Measurements from ENCODE around the gene AGO1.
"Not testable (repeated sequence)": the region's sequence is repeated elsewhere in the genome, so short reads cannot be mapped to it uniquely, and the experiment has no call there.

The AGO1 gene

DNA sequence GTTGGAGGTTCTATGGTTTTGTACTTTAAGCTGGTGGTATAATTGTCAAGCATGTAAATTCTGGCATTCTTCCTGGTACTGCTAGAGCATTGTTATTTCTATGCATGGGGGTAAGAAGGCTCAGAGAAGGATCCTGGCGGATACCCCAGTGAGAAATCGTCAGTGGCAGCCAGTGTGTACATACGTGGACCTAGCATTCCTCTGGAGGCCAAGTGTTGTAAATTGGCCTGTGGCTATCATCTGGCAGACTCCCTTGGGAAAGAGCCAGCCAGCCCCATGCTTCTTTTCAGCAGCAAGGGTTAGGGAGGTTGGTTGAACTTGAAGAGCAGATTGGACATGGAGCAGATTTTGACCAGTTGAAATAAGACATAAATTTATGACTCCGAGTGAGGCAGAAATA lies 42.7 kb downstream of the AGO1 start:
- no peak for FAIRE-seq

GRCh38 chr1:35927472-35927871 lies 44.5 kb downstream of the AGO1 start:
- no peak for FAIRE-seq

GRCh38 chr1:35929730-35930592 lies 47.0 kb downstream of the AGO1 start:
- FAIRE-seq, result no peak

DNA sequence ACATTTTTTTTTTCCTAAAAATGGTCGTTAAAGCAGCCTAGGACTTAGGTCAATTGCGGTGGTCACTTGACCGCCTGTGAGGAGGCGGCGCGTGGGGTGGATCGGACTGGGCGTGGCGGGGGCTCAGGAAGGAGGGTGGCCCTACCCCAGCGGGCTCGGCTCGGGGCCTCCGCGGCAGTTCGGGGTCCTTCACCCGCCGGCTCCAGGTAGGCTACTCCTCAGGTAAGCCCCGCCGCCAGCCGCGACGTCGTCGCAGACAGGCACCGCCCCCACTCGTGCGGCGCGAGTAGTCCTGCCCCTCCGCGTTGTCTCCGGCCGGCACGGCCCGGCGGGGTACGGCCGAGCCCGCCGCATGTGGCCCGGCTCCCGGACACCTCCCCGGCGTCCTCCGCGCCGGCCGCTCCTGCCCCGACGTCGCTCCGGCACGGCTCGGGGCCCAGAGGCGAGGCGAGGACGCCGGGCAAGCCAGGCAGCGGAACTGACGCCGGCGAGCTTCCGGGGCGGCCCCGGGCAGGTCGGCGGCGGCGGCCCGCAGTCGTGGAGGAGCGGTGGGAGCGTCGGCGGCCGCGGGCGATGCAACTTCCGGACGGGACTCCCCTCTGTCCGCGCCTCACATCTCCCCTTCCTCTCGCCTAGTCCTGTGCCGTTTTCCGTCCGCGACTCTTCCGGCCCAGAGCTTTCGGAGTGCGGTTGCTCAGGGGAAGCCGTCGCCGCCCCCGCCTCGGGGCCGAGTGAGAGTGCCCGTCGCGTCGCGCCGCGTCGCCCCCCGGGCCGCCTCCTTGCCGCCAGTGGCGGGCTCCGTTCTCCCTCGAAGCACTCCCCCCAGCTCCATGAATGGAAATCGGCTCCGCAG lies 47.8 kb downstream of the AGO1 start, which contains the start of gene AGO3:
Gene AGO3, plus strand, starts transcription at position 513 of the 853 bp plus-strand sequence. Its CDS starts 322 bp downstream, at position 835.
- no peak for FAIRE-seq

- no peak for FAIRE-seq
Observed at GRCh38 chr1:35931446-35932157, 48.6 kb downstream of the AGO1 start.

- no peak for FAIRE-seq
Observed at GRCh38 chr1:35932158-35932636, 49.2 kb downstream of the AGO1 start.

- no peak for FAIRE-seq
Observed at GRCh38 chr1:35932941-35933340, 49.9 kb downstream of the AGO1 start.

- FAIRE-seq, result peak; percentile 47
Observed at GRCh38 chr1:35935442-35936388, 52.7 kb downstream of the AGO1 start.

GRCh38 chr1:35936838-35937237 lies 53.8 kb downstream of the AGO1 start:
- FAIRE-seq, result no peak

DNA sequence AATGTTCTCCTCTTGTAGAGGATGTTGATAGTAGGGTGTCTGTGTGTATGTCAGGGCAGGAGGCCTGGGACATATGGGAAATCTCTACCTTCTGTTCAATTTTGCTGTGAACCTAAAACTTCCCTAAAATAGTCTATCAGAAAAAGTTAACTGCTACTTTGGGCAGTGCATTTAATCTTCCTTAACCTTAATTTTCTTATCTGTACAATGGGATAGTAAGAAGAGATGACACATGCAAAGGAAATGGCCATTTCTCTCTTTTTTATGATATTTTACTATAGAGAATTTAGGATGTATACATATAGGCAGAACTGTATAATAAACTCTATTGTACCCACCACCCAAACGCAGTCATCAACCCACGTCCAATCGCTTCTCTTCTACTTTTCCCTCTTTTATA lies 56.5 kb downstream of the AGO1 start:
- FAIRE-seq, result no peak

DNA sequence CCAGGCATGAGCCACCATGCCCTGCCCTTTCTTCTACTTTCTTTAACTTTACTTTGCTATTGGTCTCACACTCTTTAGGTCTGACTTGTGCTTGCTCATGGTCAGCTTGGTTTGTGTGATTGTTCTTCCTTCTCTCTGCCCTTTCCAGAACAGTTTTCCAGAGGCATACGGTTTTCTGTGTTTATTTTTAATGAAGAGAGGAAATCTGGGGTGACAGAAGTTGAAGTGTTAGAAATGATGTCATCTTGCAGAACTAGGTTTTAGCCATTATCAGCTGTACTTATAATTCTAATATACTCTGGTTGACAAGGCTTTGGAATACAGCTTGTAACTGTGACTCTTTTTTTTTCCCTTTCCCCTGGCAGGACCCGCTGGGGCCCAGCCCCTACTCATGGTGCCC lies 62.3 kb downstream of the AGO1 start:
- FAIRE-seq, result no peak

GRCh38 chr1:35947547-35947946 lies 64.5 kb downstream of the AGO1 start:
- FAIRE-seq, result no peak

GRCh38 chr1:35958558-35958957 lies 75.5 kb downstream of the AGO1 start:
- no peak for FAIRE-seq

GRCh38 chr1:35959304-35959703 lies 76.3 kb downstream of the AGO1 start:
- no peak for FAIRE-seq

DNA sequence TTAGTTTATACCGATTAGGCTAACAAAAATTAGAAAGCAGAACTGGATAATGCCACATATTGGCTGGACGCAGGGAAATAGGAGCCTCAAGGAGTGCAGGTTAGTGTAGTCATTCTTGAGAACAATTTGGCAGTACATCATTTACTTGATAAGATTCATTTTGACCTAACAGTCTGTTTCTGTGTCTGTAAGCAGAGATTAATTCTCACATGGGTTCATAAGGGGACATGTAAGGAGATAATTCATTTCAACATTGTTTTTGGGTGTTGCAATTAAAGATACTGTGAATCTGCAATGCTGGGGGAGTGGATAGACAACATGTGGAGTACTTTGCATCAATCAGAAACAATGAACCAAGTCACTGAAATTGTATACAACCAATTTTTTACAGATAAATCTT lies 79.9 kb downstream of the AGO1 start:
- FAIRE-seq, result no peak

- not testable (repeated sequence) for FAIRE-seq
Observed at GRCh38 chr1:35964277-35964676, 81.3 kb downstream of the AGO1 start.

DNA sequence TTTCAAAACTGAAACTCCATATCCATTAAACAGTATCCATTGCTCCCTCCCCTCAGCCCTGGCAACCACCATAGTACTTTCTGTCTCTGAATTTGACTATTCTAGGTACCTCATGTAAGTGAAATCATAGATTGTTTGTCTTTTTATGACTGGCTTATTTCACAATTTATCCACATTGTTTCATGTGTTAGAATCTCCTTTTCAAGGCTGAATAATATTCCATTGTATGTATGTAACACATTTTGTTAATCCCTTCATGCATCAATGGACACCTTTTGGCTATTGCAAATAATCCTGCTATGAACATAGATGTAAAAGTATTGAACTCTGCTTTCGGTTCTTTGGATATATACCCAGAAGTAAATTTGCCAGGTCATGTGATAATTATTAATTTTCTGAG lies 85.4 kb downstream of the AGO1 start:
- FAIRE-seq, result no peak

GRCh38 chr1:35971601-35972000 lies 88.6 kb downstream of the AGO1 start:
- FAIRE-seq, result no peak

- FAIRE-seq, result not testable (repeated sequence)
Observed at GRCh38 chr1:35972631-35973030, 89.6 kb downstream of the AGO1 start.

- no peak for FAIRE-seq
Observed at GRCh38 chr1:35980090-35980489, 97.1 kb downstream of the AGO1 start.

Measured in A204.1 (cell line).